PC-3 (cell line): ENCODE measurements around the gene MGAM2. TPM values are rescaled to one million over a fixed set of nuclear protein-coding genes. Genes with fewer than 3 reads are reported as not detected.

Experiments
- ATAC-seq: fragments of 200-7000 bp; cut with Tn5 transposase; 2 replicates; pipeline ENCODE4 v1.9.1; 2020; ENCODE audit warnings: mild to moderate bottlenecking, moderate library complexity
- BruUV-seq: library from RNA; stranded (reverse); fragments of 400-500 nt; replicated peaks from 2 replicates; lab custom pipeline; 2021; lab: Mats Ljungman, UMichigan
- CTCF ChIA-PET: fragments of 300-600 bp; sonication (Branson Sonifier 250); formaldehyde crosslinking; loops from one replicate; lab custom pipeline; 2022; ENCODE audit warnings: antibody characterized with exemption; lab: Charles Lee
- POLR2A ChIA-PET: fragments of 300-600 bp; sonication (Branson Sonifier 250); formaldehyde crosslinking; loops from one replicate; lab custom pipeline; 2022; ENCODE audit warnings: antibody characterized with exemption; ENCODE audit not compliant: unreplicated experiment; lab: Charles Lee
- DNase-seq: peaks from one replicate; pipeline ENCODE4 v3.0.0-alpha.2; 2015
- H2AFZ ChIP-seq: fragments of 300-600 bp; sonication (generic); 2 replicates; pipeline ENCODE4 v1.6.0; 2016; ENCODE audit warnings: antibody characterized with exemption, low read length
- H3F3A ChIP-seq: fragments of 300-600 bp; sonication (generic); one replicate; pipeline ENCODE4 v1.6.0; 2017; ENCODE audit warnings: antibody characterized with exemption, low read length, control low read depth, mild to moderate bottlenecking; ENCODE audit not compliant: unreplicated experiment
- H3K27ac ChIP-seq: fragments of 300-600 bp; sonication (generic); 2 replicates; pipeline ENCODE4 v1.5.1; 2016; ENCODE audit warnings: mild to moderate bottlenecking, low read length
- H3K27me3 ChIP-seq: fragments of 300-600 bp; sonication (generic); 2 replicates; pipeline ENCODE4 v1.6.1; 2016; ENCODE audit warnings: low read length, mixed read lengths
- H3K36me3 ChIP-seq: fragments of 300-600 bp; sonication (generic); 2 replicates; pipeline ENCODE4 v1.6.1; 2016; ENCODE audit warnings: low read depth, mixed run types, low read length, mixed read lengths
- H3K4me1 ChIP-seq: fragments of 300-600 bp; sonication (generic); 2 replicates; pipeline ENCODE4 v1.5.1; 2016; ENCODE audit warnings: low read length; ENCODE audit not compliant: insufficient read depth
- H3K4me2 ChIP-seq: fragments of 300-600 bp; sonication (generic); 2 replicates; pipeline ENCODE4 v1.6.0; 2016; ENCODE audit warnings: low read length
- H3K4me3 ChIP-seq: fragments of 300-600 bp; sonication (generic); 2 replicates; pipeline ENCODE4 v1.5.1; 2016; ENCODE audit warnings: mild to moderate bottlenecking, low read length, mixed read lengths
- H3K79me2 ChIP-seq: fragments of 300-600 bp; sonication (generic); 2 replicates; pipeline ENCODE4 v1.6.1; 2017; ENCODE audit warnings: low read length, mixed read lengths
- H3K9ac ChIP-seq: fragments of 300-600 bp; sonication (generic); 2 replicates; pipeline ENCODE4 v1.6.0; 2016; ENCODE audit warnings: mild to moderate bottlenecking, low read length
- H3K9me2 ChIP-seq: fragments of 300-600 bp; sonication (generic); replicated peaks from 2 replicates; pipeline ENCODE4 v1.6.1; 2016; ENCODE audit warnings: mixed run types, low read length, mixed read lengths
- H3K9me3 ChIP-seq: fragments of 300-600 bp; sonication (generic); 2 replicates; pipeline ENCODE4 v1.6.1; 2016; ENCODE audit warnings: low read length, mixed read lengths
- H4K20me1 ChIP-seq: fragments of 300-600 bp; sonication (generic); 2 replicates; pipeline ENCODE4 v1.6.1; 2016; ENCODE audit warnings: low read length, mixed read lengths
- CTCF ChIP-seq: fragments of 300-600 bp; sonication (generic); conservative IDR thresholded peaks from 2 replicates; pipeline ENCODE4 v1.5.1; 2017; ENCODE audit warnings: antibody characterized with exemption, low read depth, mild to moderate bottlenecking, low read length
- EZH2 ChIP-seq: fragments of 300-600 bp; sonication (generic); IDR thresholded peaks from one replicate; pipeline ENCODE4 v1.6.1; 2017; ENCODE audit warnings: antibody characterized with exemption, mild to moderate bottlenecking, low read length; ENCODE audit not compliant: unreplicated experiment
- EZH2phosphoT487 ChIP-seq: fragments of 300-600 bp; sonication (generic); IDR thresholded peaks from 2 replicates; pipeline ENCODE4 v1.6.1; 2018; ENCODE audit warnings: mild to moderate bottlenecking, antibody characterized with exemption, low read length, borderline replicate concordance
- intact Hi-C: fragments of 100-400 bp; cut with micrococcal nuclease; formaldehyde crosslinking; loops from 2 replicates; pipeline ENCODE4 v1.9.0; 2023
- total RNA-seq: library from RNA; depleted of rRNA; stranded (reverse); fragments of >200 nt; gene quantifications from 2 replicates; pipeline ENCODE4 v1.2.3, GENCODE V29; 2014

MGAM2 gene
- total RNA-seq, 1 experiment from 2014 or later: not detected

- Histone ChIP-seq H2AFZ (no peak overlapping the region), H3K4me1 (no peaks in the 10 kb centered on the region), H3F3A (no peaks in the 10 kb centered on the region), H3K4me3 (no peak overlapping the region), H3K9ac (no peak overlapping the region), H3K9me2 (no peaks in the 10 kb centered on the region), H3K27me3 (peaks cover 8% of the 10 kb centered on the region), H3K36me3 (no peaks in the 10 kb centered on the region), H3K4me2 (no peak overlapping the region), H3K79me2 (no peaks in the 10 kb centered on the region), H4K20me1 (no peaks in the 10 kb centered on the region), H3K9me3 (no peaks in the 10 kb centered on the region), H3K27ac (no peak overlapping the region)
- DNase-seq (peak; percentile 21), ATAC-seq (no peak)
- ChIA-PET POLR2A (interaction anchor here (0.7 kb wide), 1 partner anchor 1070 kb away, joined by 3 read pairs; no protein-coding TSS in a partner anchor), CTCF (no interaction called here)
- no peak for TF ChIP-seq CTCF
- BruUV-seq: no TSS peak
- intact Hi-C loops: no loop called here
Observed at GRCh38 chr7:142066536-142066935, 45.0 kb upstream of the MGAM2 start.

GRCh38 chr7:142077762-142078161 is 33.8 kb upstream of the MGAM2 start:
- H3K9me3 ChIP-seq: no peaks in the 10 kb centered on the region
- no peak overlapping the region for H2AFZ ChIP-seq
- TF ChIP-seq EZH2 (no peak), CTCF (no peak), EZH2phosphoT487 (no peak)
- no peaks in the 10 kb centered on the region for H4K20me1 ChIP-seq
- no peaks in the 10 kb centered on the region for H3K4me1 ChIP-seq
- BruUV-seq: no TSS peak
- no peak for DNase-seq
- no peak overlapping the region for H3K27ac ChIP-seq
- no peaks in the 10 kb centered on the region for H3F3A ChIP-seq
- ChIA-PET POLR2A (no interaction called here), CTCF (no interaction called here)
- H3K4me2 ChIP-seq: no peak overlapping the region
- H3K4me3 ChIP-seq: no peak overlapping the region
- H3K36me3 ChIP-seq: no peaks in the 10 kb centered on the region
- peaks cover 24% of the 10 kb centered on the region for H3K27me3 ChIP-seq
- intact Hi-C loops: no loop called here
- ATAC-seq: no peak
- H3K79me2 ChIP-seq: no peaks in the 10 kb centered on the region
- no peak overlapping the region for H3K9ac ChIP-seq
- no peaks in the 10 kb centered on the region for H3K9me2 ChIP-seq

- CTCF ChIA-PET: no interaction called here
- BruUV-seq: no TSS peak
- intact Hi-C loops: no loop called here
Observed at GRCh38 chr7:142083605-142084004, 27.9 kb upstream of the MGAM2 start.

More at GRCh38 chr7:142083605-142084004, 27.9 kb upstream of the MGAM2 start:
- no peak overlapping the region for H2AFZ ChIP-seq
- H4K20me1 ChIP-seq: no peaks in the 10 kb centered on the region
- H3K4me3 ChIP-seq: no peak overlapping the region
- POLR2A ChIA-PET: no interaction called here
- TF ChIP-seq CTCF: no peak
- TF ChIP-seq EZH2phosphoT487: no peak
- TF ChIP-seq EZH2: no peak
- no peaks in the 10 kb centered on the region for H3K9me2 ChIP-seq
- no peaks in the 10 kb centered on the region for H3F3A ChIP-seq
- ATAC-seq (no peak), DNase-seq (no peak)
- H3K9ac ChIP-seq: no peak overlapping the region
- H3K4me1 ChIP-seq: no peaks in the 10 kb centered on the region
- peaks cover 23% of the 10 kb centered on the region for H3K27me3 ChIP-seq
- H3K9me3 ChIP-seq: no peaks in the 10 kb centered on the region
- H3K36me3 ChIP-seq: no peaks in the 10 kb centered on the region
- H3K4me2 ChIP-seq: no peak overlapping the region
- no peak overlapping the region for H3K27ac ChIP-seq
- H3K79me2 ChIP-seq: no peaks in the 10 kb centered on the region
